Medulla oblongata (tissue), 1 donor: ENCODE data around the gene PLD3.
A peak's percentile ranks its signal among the peaks of the same experiment; 100 is the strongest.
"Not testable (repeated sequence)": the region's sequence is repeated elsewhere in the genome, so short reads cannot be mapped to it uniquely, and the experiment has no call there.

Experiments
- DNase-seq: peaks from one replicate; pipeline ENCODE4 v3.0.0-alpha.2; 2015; ENCODE audit errors: extremely low spot score

PLD3 gene

GRCh38 chr19:40363069-40363468 lies 14.6 kb downstream of the PLD3 start:
- DNase-seq, result no peak

DNA sequence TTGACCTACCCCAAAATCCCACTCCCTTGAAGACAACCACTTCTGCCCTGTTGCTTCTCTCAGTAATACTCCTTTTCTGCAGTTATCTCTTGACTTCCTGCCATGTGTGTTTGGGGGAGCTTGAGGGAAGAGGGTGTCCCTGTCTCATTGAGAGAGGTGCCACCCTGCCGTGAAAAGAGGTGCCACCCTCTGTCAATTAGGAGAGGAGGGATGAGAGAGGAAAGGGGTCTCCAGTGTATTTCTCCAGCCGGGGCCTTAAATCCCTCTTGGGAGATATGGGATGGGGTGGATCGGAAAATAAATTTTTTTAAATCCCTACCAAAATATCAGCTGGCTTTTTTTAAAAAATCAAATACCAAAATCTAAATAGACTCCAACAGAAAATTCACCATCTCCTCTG lies 16.5 kb downstream of the PLD3 start:
- DNase-seq, result no peak

GRCh38 chr19:40365613-40366401 lies 17.3 kb downstream of the PLD3 start:
- peak; percentile 52 for DNase-seq

DNA sequence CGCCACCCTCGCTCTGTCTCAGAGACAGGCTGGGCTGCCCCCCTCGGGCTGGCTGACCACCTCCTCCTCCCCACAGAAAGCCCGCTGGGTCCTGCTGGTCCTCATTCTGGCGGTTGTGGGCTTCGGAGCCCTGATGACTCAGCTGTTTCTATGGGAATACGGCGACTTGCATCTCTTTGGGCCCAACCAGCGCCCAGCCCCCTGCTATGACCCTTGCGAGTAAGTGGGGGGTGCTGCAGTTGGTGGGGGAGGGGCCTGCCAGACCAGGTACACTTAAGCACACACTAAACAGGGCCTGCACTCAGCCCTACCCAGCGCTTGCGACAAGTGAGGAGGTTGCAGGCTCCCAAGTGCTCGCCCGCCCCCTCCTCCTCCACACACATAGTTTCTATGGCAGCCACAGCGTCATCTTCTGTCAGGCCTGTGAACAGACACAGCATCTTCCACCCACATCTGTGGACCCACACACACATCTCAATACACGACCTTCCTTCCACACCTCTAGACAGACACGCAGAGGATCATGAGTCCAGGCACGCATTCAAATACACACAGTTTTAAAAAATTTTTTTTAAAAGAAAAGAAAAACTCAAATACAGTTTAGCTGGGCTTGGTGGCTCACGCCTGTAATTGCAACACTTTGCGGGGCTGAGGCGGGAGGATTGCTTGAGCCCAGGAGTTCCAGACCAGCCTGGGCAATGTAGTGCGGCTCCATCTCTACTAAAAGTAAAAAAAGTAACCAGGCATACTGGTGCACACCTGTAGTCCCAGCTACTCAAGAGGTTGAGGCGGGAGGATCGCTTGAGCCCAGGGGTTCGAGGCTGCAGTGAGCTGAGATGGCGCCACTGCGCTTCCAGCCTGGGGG lies 18.4 kb downstream of the PLD3 start:
- DNase-seq, result no peak

- no peak for DNase-seq
These were observed 19.3 kb downstream of the PLD3 start for GRCh38 chr19:40367577-40368434.

GRCh38 chr19:40369797-40370196 lies 21.3 kb downstream of the PLD3 start:
- DNase-seq, result no peak

DNA sequence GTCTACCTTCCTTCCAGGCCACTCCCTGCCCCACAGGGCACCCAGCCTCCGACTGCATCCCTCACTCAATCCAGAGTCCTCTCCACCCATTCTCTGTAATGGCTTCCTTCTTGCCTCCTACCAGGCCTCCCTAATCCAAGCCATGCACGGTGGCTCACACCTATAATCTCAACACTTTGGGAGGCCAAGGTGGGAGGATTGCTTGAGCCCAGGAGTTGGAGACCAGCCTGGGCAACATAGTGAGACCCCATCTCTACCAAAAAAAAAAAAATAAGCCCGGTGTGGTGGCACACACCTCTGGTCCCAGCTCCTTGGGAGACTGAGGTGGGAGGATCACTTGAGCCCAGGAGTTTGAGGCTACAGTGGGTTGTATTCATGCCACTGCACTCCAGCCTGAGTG lies 21.8 kb downstream of the PLD3 start:
- DNase-seq, result not testable (repeated sequence)

DNA sequence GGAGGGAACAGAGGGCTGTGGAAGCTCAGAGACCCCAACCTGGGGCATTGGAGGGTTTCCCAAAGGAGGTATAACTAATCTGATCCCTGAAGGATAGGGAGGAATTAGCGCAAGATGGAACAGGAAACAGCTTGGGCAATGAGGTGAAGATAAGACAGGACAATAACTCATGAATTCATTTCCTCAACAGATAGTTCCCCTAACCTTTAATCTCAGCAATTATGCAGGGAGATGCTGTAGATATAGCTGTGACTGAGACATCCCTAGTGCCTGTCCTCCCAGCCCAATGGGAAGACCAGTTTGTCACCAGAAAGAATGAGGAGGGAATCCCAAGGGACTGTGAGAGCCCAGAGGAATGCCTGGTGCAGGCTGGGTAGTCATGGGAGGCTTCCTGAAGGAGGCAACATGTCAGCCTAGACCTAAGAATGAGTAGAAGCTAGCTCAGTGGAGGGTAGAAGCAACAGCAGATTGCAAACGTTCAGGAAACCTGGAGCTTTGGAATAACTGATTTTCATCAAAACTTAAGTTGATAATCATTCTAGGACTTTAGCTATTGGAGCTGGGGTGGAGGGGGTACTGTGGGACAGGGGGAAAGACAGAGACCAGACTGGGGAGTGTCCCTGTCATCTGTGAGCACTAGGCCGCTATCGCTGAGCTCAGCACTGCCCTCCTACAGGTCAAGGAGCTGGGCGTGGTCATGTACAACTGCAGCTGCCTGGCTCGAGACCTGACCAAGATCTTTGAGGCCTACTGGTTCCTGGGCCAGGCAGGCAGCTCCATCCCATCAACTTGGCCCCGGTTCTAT lies 22.7 kb downstream of the PLD3 start:
- no peak for DNase-seq

GRCh38 chr19:40371802-40372122 lies 23.3 kb downstream of the PLD3 start:
- no peak for DNase-seq

DNA sequence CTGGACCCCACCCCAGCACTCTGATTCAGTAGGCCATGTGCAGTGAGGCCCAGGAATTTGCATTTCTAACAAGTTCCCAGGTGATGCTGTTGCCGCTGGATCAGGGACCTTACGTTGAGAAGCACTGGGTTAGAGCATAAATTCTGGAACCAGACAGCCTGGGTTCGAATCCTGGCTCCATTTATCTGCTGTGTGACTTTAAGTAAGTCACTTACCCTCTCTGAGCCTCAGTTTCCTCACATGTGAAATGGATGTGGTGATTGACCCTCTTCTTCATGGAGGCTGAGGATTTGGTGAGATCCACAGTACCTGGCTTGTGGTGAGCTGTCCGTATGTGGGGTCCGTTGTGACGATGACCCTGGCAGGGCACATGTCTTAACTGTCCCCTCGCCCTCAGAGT lies 25.6 kb downstream of the PLD3 start:
- DNase-seq, result no peak

DNA sequence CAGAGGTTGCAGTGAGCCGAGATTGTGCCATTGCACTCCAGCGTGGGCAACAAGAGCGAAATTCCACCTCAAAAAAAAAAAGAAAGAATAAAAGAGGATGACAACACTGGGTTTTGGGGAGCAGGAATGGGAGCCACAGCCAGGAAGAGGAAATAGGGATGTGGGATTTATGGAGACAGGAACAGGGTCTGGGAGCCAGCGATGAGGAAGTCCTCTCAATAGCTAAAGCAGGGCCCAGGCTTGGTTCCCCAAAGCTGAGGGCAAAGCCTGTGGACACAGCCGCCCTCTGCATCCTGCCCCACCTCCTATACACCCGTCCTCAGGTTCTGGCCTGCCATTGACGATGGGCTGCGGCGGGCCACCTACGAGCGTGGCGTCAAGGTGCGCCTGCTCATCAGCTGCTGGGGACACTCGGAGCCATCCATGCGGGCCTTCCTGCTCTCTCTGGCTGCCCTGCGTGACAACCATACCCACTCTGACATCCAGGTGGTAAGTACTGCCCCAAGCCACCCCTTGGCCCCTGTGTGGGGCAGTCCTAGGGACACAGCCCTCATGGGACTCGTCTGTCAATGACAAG lies 27.9 kb downstream of the PLD3 start:
- DNase-seq, result no peak

GRCh38 chr19:40377876-40378385 lies 29.4 kb downstream of the PLD3 start:
- DNase-seq, result no peak

DNA sequence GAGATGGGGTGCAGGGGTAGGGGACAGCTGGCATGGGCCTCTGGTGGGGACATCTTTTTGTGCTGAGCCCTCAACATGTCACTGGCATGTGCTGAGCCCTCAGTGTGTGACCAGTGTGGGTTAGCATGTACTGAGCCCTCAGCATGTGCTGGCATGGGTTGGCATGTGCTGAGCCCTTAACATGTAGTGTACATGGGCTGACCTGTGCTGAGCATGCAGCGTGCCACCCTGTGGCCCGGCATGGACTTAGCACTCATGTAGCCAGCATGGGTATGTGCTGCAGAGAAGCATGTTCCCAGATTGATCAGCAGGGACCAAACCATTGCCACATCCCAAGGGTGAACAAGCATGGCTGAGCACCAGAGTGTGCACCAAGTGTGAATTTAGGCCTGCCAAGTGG lies 30.0 kb downstream of the PLD3 start:
- no peak for DNase-seq

DNA sequence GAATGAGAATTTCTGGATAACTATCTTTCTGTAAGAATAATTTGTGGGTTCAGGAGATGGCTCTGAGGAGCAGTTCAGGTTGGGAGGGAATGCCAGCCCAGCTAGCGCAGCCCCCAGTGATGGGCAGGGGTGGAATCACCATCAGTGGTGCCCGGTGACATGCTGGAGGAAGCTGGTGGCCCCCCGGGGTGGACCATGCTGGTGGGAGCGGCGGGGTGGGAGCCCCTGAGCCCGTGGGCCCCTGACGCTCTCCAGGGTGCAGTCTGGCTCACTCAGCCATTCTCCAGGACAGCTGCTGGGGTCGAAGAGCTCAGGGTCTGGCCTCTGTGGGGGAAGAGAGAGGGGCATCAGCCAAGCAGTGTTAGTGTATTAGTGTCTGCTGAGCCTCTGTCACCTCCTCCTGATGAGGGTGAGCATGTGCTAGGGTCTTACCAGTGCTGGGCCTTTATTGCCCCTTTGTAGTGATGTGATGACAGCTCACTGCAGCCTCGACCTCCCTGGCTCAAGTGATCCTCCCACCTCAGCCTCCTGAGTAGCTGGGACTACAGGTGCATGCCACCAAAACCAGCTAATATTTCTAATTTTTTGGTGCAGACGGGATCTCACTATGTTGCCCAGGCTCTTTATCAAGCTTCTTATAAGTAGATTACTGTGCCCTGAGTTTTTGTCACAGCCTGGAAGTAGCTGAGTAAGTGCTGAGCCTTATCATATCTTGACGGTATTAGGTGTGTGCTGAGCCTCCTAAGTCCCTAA lies 31.1 kb downstream of the PLD3 start:
- no peak for DNase-seq

- no peak for DNase-seq
These were observed 31.9 kb downstream of the PLD3 start for GRCh38 chr19:40380199-40381037.

- DNase-seq, result no peak
These were observed 32.8 kb downstream of the PLD3 start for GRCh38 chr19:40381321-40381720.

- no peak for DNase-seq
These were observed 35.3 kb downstream of the PLD3 start for GRCh38 chr19:40383668-40384248.

DNA sequence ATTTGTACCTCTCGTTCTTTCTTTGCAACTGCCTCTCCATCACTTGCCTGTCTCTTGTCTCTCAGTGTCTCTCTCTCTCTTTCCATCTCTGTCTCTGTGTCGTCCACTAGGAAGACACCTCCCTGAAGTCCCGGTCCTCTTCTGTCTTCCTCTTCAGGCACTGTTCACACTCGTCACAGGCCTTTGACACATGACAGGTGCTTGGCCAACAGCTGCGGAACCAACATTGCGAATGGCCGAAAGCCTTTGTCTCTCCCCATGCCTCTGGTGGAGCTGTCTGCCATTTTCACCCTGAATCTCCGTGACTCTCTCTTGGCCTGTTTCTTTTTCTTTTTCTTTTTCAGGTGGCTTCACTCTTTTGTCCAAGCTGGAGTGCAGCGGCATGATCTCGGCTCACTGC lies 38.7 kb downstream of the PLD3 start:
- DNase-seq, result no peak

- no peak for DNase-seq
These were observed 40.0 kb downstream of the PLD3 start for GRCh38 chr19:40388481-40388880.
